Measurements from ENCODE around the gene RSAD2. TPM values are rescaled to one million over a fixed set of nuclear protein-coding genes. Genes with fewer than 3 reads are reported as not detected.

RSAD2 gene
- total RNA-seq, 3 donors from 2014 or later: 0.33 to 4.8 (median 2.9) TPM

DNA sequence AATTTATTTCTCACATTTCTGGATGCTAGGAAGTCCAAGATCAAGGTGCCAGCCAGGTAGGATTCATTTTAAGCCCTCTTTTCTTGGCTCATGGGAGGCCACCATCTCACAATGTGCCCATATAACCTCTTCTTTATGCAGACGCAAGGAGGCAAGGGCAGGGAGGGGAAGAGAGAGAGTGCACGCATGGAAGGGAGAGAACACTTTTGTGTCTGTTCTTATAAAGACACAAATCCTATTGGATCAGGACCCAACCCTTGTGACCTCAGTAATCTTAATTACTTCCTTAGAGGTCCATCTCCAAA is 44.3 kb upstream of the RSAD2 start:
- H3K36me3 ChIP-seq: no peaks in the 10 kb centered on the region
- H3K4me3 ChIP-seq: no peak overlapping the region
- H3K4me1 ChIP-seq: no peaks in the 10 kb centered on the region
- no peaks in the 10 kb centered on the region for H3K27me3 ChIP-seq
- DNase-seq (ENCODE audit: low spot score in 2 of 2): no peak
- intact Hi-C loops (cut with DNase I; ENCODE audit: low total_unique reads): no loop called here
- no peak overlapping the region for H3K27ac ChIP-seq
- H3K9me3 ChIP-seq: peaks cover 9 to 34% of the 10 kb centered on the region in 2 donors
- TF ChIP-seq POLR2AphosphoS5 (IDR thresholded peaks at IDR 0.05) (no peak), POLR2A (IDR thresholded peaks at IDR 0.05) (no peak)
- TF ChIP-seq, protein P1, sequence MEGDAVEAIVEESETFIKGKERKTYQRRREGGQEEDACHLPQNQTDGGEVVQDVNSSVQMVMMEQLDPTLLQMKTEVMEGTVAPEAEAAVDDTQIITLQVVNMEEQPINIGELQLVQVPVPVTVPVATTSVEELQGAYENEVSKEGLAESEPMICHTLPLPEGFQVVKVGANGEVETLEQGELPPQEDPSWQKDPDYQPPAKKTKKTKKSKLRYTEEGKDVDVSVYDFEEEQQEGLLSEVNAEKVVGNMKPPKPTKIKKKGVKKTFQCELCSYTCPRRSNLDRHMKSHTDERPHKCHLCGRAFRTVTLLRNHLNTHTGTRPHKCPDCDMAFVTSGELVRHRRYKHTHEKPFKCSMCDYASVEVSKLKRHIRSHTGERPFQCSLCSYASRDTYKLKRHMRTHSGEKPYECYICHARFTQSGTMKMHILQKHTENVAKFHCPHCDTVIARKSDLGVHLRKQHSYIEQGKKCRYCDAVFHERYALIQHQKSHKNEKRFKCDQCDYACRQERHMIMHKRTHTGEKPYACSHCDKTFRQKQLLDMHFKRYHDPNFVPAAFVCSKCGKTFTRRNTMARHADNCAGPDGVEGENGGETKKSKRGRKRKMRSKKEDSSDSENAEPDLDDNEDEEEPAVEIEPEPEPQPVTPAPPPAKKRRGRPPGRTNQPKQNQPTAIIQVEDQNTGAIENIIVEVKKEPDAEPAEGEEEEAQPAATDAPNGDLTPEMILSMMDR (IDR thresholded peaks at IDR 0.05): no peak

DNA sequence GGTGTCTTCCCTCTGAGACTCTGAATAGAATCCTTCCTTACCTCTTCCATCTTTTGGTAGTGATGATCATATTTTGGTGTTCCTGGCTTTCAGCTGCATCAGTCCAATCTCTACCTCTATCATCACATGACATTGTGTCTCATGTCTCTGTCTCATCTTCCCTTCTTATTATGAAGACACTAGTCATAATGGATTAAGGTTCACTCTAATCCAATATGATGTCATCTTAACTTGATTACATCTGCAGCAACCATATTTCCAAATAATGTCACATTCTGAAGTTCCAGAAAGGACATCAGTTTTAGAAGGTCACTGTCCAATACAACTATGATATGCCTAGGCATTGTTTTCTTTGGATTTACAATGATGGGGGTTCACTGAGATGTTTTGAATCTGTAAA is 43.4 kb upstream of the RSAD2 start:
- no peaks in the 10 kb centered on the region for H3K36me3 ChIP-seq
- intact Hi-C loops (cut with DNase I; ENCODE audit: low total_unique reads): no loop called here
- H3K4me1 ChIP-seq: no peaks in the 10 kb centered on the region
- TF ChIP-seq, protein P1 (IDR thresholded peaks at IDR 0.05): no peak
- no peak for TF ChIP-seq POLR2AphosphoS5 (IDR thresholded peaks at IDR 0.05)
- no peak for TF ChIP-seq POLR2A (IDR thresholded peaks at IDR 0.05)
- no peak for DNase-seq (ENCODE audit: low spot score in 2 of 2)
- H3K27me3 ChIP-seq: no peaks in the 10 kb centered on the region
- H3K27ac ChIP-seq: no peak overlapping the region
- no peak overlapping the region for H3K4me3 ChIP-seq
- H3K9me3 ChIP-seq: peaks cover 9 to 41% of the 10 kb centered on the region in 2 donors

GRCh38 chr2:6835467-6835866 is 42.1 kb upstream of the RSAD2 start:
- Histone ChIP-seq H3K36me3 (no peaks in the 10 kb centered on the region), H3K4me3 (no peak overlapping the region), H3K4me1 (no peaks in the 10 kb centered on the region), H3K27me3 (no peaks in the 10 kb centered on the region), H3K27ac (no peak overlapping the region), H3K9me3 (peaks cover 9 to 50% of the 10 kb centered on the region in 2 donors)
- DNase-seq (ENCODE audit: low spot score in 2 of 2): no peak
- TF ChIP-seq, protein P1 (IDR thresholded peaks at IDR 0.05): no peak
- TF ChIP-seq POLR2A (IDR thresholded peaks at IDR 0.05) (no peak), POLR2AphosphoS5 (IDR thresholded peaks at IDR 0.05) (no peak)
- intact Hi-C loops (cut with DNase I; ENCODE audit: low total_unique reads): no loop called here

DNA sequence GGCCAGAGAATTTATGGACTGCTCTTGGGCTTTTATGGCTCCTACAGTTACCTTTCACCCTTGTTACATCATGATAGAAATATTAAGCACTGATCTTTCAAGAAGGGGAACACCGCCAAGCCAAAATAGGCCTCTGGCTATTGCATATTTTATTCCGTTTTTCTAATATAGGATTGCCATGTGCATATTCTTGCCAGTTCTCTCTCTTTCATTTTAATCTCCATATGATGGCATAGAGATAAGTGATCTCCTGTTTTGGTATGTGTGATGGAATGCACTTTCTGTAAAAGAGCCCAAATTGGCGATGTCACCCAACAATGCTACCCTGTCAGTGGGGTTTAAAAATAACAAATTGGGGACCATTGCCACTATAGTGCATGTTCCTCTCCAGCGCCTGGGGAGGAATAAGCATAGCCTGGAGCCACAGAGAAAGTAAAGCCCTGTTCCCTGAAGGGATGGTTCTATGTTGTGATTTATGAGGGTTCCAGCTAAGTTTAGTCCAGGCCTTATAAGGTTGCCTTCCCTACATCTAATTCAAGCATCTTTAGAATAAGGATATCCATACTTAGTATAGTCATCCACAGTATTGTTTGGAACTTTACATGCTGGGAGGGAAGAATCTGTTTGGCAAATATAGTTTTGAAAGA is 38.8 kb upstream of the RSAD2 start:
- Histone ChIP-seq H3K4me3 (no peak overlapping the region), H3K9me3 (peaks cover 17 to 68% of the 10 kb centered on the region in 2 donors), H3K27ac (no peak overlapping the region), H3K36me3 (no peaks in the 10 kb centered on the region), H3K27me3 (no peaks in the 10 kb centered on the region), H3K4me1 (no peaks in the 10 kb centered on the region)
- TF ChIP-seq, protein P1 (IDR thresholded peaks at IDR 0.05): no peak
- TF ChIP-seq POLR2A (IDR thresholded peaks at IDR 0.05): no peak
- no peak for TF ChIP-seq POLR2AphosphoS5 (IDR thresholded peaks at IDR 0.05)
- DNase-seq (ENCODE audit: low spot score in 2 of 2): no peak
- intact Hi-C loops (cut with DNase I; ENCODE audit: low total_unique reads): no loop called here

GRCh38 chr2:6841537-6842287 is 35.9 kb upstream of the RSAD2 start:
- intact Hi-C loops (cut with DNase I; ENCODE audit: low total_unique reads): no loop called here
- Histone ChIP-seq H3K4me1 (no peaks in the 10 kb centered on the region), H3K9me3 (peaks cover 45 to 86% of the 10 kb centered on the region in 2 donors), H3K27ac (no peak overlapping the region), H3K4me3 (no peak overlapping the region), H3K36me3 (no peaks in the 10 kb centered on the region), H3K27me3 (no peaks in the 10 kb centered on the region)
- no peak for DNase-seq (ENCODE audit: low spot score in 2 of 2)
- TF ChIP-seq, protein P1 (IDR thresholded peaks at IDR 0.05): no peak
- no peak for TF ChIP-seq POLR2AphosphoS5 (IDR thresholded peaks at IDR 0.05)
- no peak for TF ChIP-seq POLR2A (IDR thresholded peaks at IDR 0.05)

All from breast epithelium (tissue), 4 donors.